Suppressor macrophage treated with lipopolysaccharide for 1 hour (primary cell): Measurements from ENCODE around the gene GALNT14.

Experiments
- DNase-seq, 3 donors: peaks; one replicate each; pipeline ENCODE4 v3.0.0-alpha.2; 2020 to 2022

The GALNT14 gene

GRCh38 chr2:31083234-31083993 lies 54.8 kb downstream of the GALNT14 start:
- no peak for DNase-seq

GRCh38 chr2:31082002-31082401 lies 56.2 kb downstream of the GALNT14 start:
- DNase-seq, result no peak

- DNase-seq, result no peak
These were observed 56.7 kb downstream of the GALNT14 start for GRCh38 chr2:31081492-31081891.

- DNase-seq, result no peak
These were observed 57.9 kb downstream of the GALNT14 start for GRCh38 chr2:31080361-31080760.

- DNase-seq, result peak in 1 of 3 donors; percentile 4
These were observed 58.6 kb downstream of the GALNT14 start for GRCh38 chr2:31079665-31080064.

GRCh38 chr2:31078579-31079105 lies 59.6 kb downstream of the GALNT14 start:
- peak in 2 of 3 donors; percentile 6 to 17 for DNase-seq

- DNase-seq, result no peak
These were observed 60.2 kb downstream of the GALNT14 start for GRCh38 chr2:31078011-31078410.

- no peak for DNase-seq
These were observed 62.2 kb downstream of the GALNT14 start for GRCh38 chr2:31075941-31076590.

GRCh38 chr2:31075431-31075830 lies 62.8 kb downstream of the GALNT14 start:
- DNase-seq, result no peak

- no peak for DNase-seq
These were observed 66.5 kb downstream of the GALNT14 start for GRCh38 chr2:31071741-31072140.

GRCh38 chr2:31070339-31071125 lies 67.7 kb downstream of the GALNT14 start:
- DNase-seq, result no peak

GRCh38 chr2:31069643-31070325 lies 68.5 kb downstream of the GALNT14 start:
- no peak for DNase-seq

- no peak for DNase-seq
These were observed 71.0 kb downstream of the GALNT14 start for GRCh38 chr2:31067259-31067658.

GRCh38 chr2:31066551-31066950 lies 71.7 kb downstream of the GALNT14 start:
- no peak for DNase-seq

- DNase-seq, result no peak
These were observed 72.2 kb downstream of the GALNT14 start for GRCh38 chr2:31066086-31066485.

- DNase-seq, result no peak
These were observed 72.9 kb downstream of the GALNT14 start for GRCh38 chr2:31065356-31065755.

- no peak for DNase-seq
These were observed 77.8 kb downstream of the GALNT14 start for GRCh38 chr2:31060397-31060796.

GRCh38 chr2:31058096-31059035 lies 79.9 kb downstream of the GALNT14 start:
- DNase-seq, result no peak

- no peak for DNase-seq
These were observed 80.5 kb downstream of the GALNT14 start for GRCh38 chr2:31057691-31058090.

- DNase-seq, result no peak
These were observed 82.3 kb downstream of the GALNT14 start for GRCh38 chr2:31055938-31056337.

- DNase-seq, result peak in 1 of 3 donors; percentile 21
These were observed 83.3 kb downstream of the GALNT14 start for GRCh38 chr2:31054842-31055388.
